Lower leg skin (tissue), 4 donors: ENCODE measurements around the gene MGST3. TPM values are rescaled to one million over a fixed set of nuclear protein-coding genes. Genes with fewer than 3 reads are reported as not detected.

Source experiments
- DNase-seq, 2 donors: peaks; one replicate each; pipeline ENCODE4 v3.0.0-alpha.2; 2019; ENCODE audit warnings: low spot score in 2 of 2
- H3K4me3 ChIP-seq: fragments of 200-600 bp; sonication (generic); 2 replicates; pipeline ENCODE4 v1.5.1; 2017; ENCODE audit warnings: mild to moderate bottlenecking, low read depth; ENCODE audit not compliant: poor library complexity, severe bottlenecking
- POLR2A ChIP-seq, 2 donors: fragments of 450-650 bp; IDR thresholded peaks; one replicate each; pipeline ENCODE4 v1.6.1; 2016 to 2017; ENCODE audit warnings: antibody characterized with exemption in 2 of 2, mild to moderate bottlenecking in 1 of 2, moderate library complexity in 1 of 2
- WGBS, 2 donors: methylation state at CpG; one replicate each; pipeline ENCODE4 v1.1.5; 2018; 5-methylcytosine and 5-hydroxymethylcytosine counted together
- intact Hi-C: fragments of 100-400 bp; cut with DNase I; formaldehyde crosslinking; loops from one replicate; pipeline ENCODE4 v1.15.0; 2023; ENCODE audit warnings: low total_unique reads
- total RNA-seq, 4 donors: library from RNA; depleted of rRNA; stranded (reverse); fragments of >200 nt; gene quantifications; one replicate each; pipeline ENCODE4 v1.1.0, GENCODE V29; 2016
- TF ChIP-seq, protein P1 (sequence below), 3 donors: fragments of 450-650 bp; IDR thresholded peaks; one replicate each; pipeline ENCODE4 v1.5.1; 2016; ENCODE audit warnings: antibody characterized with exemption in 3 of 3, mild to moderate bottlenecking in 3 of 3, moderate library complexity in 2 of 3

MGST3 gene
- total RNA-seq, 4 donors from 2014 or later, result 65.8 to 154 (median 97.6) TPM

DNA sequence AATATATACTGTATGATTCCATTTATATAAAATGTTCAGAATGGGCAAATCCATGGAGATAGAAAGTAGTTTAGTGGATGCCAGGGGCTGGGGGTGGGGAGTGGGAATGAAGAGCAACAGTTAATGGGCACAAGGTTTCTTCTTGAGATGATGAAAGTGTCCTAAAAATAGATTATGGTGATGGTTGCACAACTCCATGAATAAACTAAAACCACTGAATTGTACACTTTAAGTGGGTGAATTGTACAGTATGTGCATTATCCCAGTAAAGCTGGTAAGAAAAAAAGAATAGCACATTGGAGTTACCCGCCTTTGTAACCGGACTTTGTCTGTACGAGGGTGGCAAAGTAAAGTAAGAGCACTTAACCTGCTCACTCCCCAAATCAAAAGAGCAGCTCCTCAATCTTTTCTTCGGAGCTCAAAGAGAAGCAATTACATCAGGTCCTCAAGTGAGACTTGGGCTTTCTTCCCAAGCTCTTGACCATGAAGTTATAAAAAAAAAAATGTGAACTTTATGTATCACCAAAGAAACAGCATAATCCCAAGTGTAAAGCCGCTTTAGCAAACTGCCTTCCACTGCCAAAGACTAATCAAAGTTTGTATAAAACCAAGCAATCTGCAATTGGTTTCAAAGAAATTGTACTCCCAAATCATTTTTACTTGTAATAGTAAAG is 35.3 kb downstream of the MGST3 start:
- no peak for TF ChIP-seq POLR2A (IDR thresholded peaks at IDR 0.05)
- TF ChIP-seq, protein P1, sequence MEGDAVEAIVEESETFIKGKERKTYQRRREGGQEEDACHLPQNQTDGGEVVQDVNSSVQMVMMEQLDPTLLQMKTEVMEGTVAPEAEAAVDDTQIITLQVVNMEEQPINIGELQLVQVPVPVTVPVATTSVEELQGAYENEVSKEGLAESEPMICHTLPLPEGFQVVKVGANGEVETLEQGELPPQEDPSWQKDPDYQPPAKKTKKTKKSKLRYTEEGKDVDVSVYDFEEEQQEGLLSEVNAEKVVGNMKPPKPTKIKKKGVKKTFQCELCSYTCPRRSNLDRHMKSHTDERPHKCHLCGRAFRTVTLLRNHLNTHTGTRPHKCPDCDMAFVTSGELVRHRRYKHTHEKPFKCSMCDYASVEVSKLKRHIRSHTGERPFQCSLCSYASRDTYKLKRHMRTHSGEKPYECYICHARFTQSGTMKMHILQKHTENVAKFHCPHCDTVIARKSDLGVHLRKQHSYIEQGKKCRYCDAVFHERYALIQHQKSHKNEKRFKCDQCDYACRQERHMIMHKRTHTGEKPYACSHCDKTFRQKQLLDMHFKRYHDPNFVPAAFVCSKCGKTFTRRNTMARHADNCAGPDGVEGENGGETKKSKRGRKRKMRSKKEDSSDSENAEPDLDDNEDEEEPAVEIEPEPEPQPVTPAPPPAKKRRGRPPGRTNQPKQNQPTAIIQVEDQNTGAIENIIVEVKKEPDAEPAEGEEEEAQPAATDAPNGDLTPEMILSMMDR (IDR thresholded peaks at IDR 0.05), result no peak
- H3K4me3 ChIP-seq, result no peak overlapping the region
- DNase-seq, result no peak
- intact Hi-C loops, result no loop called here
- 71 to 91% methylated on average over 5 of the region's 5 CpGs for WGBS, 2 donors

GRCh38 chr1:165668184-165668583 is 37.1 kb downstream of the MGST3 start:
- DNase-seq, result no peak
- TF ChIP-seq POLR2A (IDR thresholded peaks at IDR 0.05), result no peak
- TF ChIP-seq, protein P1 (IDR thresholded peaks at IDR 0.05), result no peak
- 86 to 93% methylated on average over 3 of the region's 3 CpGs for WGBS, 2 donors

GRCh38 chr1:165671526-165671925 is 40.5 kb downstream of the MGST3 start:
- no peak for DNase-seq
- WGBS, 2 donors, result 64 to 83% methylated on average over 2 of the region's 2 CpGs
- no peak for TF ChIP-seq POLR2A (IDR thresholded peaks at IDR 0.05)
- TF ChIP-seq, protein P1 (IDR thresholded peaks at IDR 0.05), result no peak
- H3K4me3 ChIP-seq, result no peak overlapping the region
- intact Hi-C loops, result no loop called here

More at GRCh38 chr1:165668184-165668583, 37.1 kb downstream of the MGST3 start:
- intact Hi-C loops, result no loop called here
- no peak overlapping the region for H3K4me3 ChIP-seq

GRCh38 chr1:165674599-165674998 is 43.6 kb downstream of the MGST3 start:
- 76 to 80% methylated on average over 8 of the region's 8 CpGs for WGBS, 2 donors
- DNase-seq, result no peak
- intact Hi-C loops, result no loop called here
- no peak overlapping the region for H3K4me3 ChIP-seq
- TF ChIP-seq POLR2A (IDR thresholded peaks at IDR 0.05), result no peak
- TF ChIP-seq, protein P1 (IDR thresholded peaks at IDR 0.05), result no peak

GRCh38 chr1:165675794-165676193 is 44.8 kb downstream of the MGST3 start:
- no peak for DNase-seq
- intact Hi-C loops, result no loop called here
- WGBS, 2 donors, result 98% methylated on average over 1 of the region's 1 CpG
- TF ChIP-seq, protein P1 (IDR thresholded peaks at IDR 0.05), result no peak
- no peak for TF ChIP-seq POLR2A (IDR thresholded peaks at IDR 0.05)
- H3K4me3 ChIP-seq, result no peak overlapping the region

- no peak for DNase-seq
- TF ChIP-seq, protein P1 (IDR thresholded peaks at IDR 0.05), result no peak
- no peak for TF ChIP-seq POLR2A (IDR thresholded peaks at IDR 0.05)
- intact Hi-C loops, result no loop called here
- H3K4me3 ChIP-seq, result no peak overlapping the region
- WGBS, 2 donors, result 0 to 42% methylated on average over 2 of the region's 2 CpGs
These were observed 47.5 kb downstream of the MGST3 start for GRCh38 chr1:165678509-165678908.
